GM12874 (cell line): Measurements from ENCODE around the gene CXorf58.

ENCODE experiments used
- CTCF ChIP-seq: IDR thresholded peaks from 2 replicates; pipeline ENCODE4 v1.5.1; 2011; ENCODE audit warnings: low read depth, mild to moderate bottlenecking, control low read depth, low read length, moderate library complexity; ENCODE audit not compliant: insufficient read depth

The CXorf58 gene

GRCh38 chrX:23980011-23980441 is 72.2 kb downstream of the CXorf58 start:
- TF ChIP-seq CTCF = no peak

GRCh38 chrX:23981222-23981621 is 73.4 kb downstream of the CXorf58 start:
- no peak for TF ChIP-seq CTCF

GRCh38 chrX:23981711-23982110 is 73.9 kb downstream of the CXorf58 start:
- no peak for TF ChIP-seq CTCF

- TF ChIP-seq CTCF = no peak
Measured at GRCh38 chrX:23982891-23983290, 75.1 kb downstream of the CXorf58 start.
